CD4-positive, alpha-beta T cell treated with Interleukin-21 for 1 hour (primary cell): ENCODE measurements around the gene LSM10.

Experiments
- DNase-seq: peaks from one replicate; pipeline ENCODE4 v3.0.0-alpha.2; 2020

LSM10 gene

DNA sequence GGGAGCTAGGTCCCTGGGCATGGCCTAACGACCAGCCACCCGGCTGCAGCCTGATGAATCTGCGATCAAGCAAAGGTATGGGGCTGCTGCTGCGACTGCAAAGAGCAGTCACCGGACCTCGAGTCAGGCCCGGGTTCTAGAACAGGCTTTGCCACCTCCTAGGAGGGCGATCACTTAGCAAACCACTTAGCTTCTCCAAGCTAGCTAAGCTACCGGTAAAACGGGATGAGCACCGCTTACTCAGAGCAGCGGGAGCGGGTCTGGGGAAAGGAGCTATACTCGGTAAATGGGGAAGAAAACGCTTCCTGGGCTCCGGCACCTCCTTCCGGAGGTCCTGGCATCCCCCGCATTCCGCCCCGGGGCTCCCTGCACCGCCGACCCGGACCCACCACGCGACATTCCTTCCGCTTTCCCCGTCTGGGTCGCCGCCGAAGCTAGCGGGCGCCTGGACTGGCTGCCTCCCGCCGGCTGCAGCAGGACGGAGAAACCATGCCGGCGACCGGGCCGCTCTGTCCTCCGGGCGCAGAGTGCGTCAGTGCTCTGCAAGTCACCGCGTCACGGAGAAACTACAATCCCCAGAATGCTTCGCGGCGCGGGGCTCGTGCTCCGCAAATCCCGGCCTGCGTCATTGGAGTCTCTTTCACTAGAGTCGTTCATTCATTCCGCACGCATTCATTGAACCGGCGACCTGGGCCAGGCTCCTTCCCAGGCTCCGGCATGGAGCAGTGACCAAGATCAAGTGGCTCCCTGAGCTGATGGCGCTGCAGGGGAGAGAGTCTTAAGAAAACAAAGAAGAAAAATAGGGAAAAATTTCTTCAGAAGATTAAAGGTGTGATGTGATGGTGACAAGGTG, at the start of gene LSM10:
Gene LSM10, minus strand, starts transcription at position 531 of the 853 bp plus-strand sequence. CDS start 3,779 bp downstream, outside the sequence.
- DNase-seq = peak; percentile 92

GRCh38 chr1:36447450-36447849, 49.7 kb upstream of the LSM10 start:
- no peak for DNase-seq

DNA sequence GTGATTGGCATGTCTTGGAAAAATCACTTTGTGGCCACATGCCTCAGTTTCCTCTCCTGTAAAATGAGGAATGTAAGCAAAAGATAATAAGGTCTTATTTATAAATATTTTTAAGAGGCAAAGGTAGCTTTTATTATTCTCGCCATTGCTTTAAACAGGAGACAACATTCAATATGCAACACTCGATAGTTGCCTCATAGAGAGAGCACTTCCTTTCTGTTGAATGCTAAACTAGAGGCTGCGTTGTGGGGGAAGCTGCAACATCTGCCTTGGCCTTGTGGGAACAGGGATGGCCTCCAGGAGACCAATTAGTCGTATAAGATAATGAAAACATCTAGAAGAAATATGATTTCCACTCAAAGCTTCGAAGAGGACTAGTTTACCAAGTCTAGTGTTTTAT, 49.0 kb upstream of the LSM10 start:
- DNase-seq = no peak

DNA sequence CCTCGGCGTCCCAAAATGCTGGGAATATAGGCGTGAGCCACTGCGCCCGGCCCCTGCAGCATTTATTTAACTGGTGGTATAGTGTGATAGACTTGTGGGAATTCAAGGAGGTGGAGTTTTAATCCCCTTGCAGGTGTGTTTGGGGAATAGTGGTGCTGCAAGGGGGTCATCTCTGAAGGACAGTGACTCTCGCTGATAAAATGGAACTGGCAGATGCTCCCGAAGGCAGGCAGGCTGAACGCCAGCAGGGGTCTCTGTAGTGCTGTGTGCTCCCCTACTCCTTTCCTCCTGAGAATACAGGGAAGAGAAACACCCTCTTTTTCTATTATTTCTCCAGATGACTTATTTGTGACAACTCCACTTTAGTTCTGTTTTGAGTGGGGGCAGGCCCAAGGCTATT, 48.6 kb upstream of the LSM10 start:
- no peak for DNase-seq

DNA sequence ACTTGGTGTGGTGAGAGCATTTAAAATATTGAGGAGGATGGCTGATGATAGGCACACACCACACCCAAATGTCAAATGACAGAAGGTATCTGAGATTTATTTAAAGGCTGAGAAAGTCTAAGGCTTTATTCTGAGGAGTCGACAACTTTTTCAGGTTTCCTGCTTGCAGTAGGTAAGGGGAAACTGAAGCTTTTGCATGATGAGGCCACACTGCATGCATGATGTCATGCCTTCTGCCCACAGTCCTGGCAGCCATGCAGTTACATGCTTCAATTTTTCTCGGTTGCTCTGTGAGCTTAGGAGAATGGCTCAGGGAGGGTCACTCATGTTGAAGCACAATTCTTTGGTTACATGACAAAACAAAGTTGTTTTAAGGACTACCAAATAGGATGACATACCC, 45.6 kb upstream of the LSM10 start:
- DNase-seq = no peak

DNA sequence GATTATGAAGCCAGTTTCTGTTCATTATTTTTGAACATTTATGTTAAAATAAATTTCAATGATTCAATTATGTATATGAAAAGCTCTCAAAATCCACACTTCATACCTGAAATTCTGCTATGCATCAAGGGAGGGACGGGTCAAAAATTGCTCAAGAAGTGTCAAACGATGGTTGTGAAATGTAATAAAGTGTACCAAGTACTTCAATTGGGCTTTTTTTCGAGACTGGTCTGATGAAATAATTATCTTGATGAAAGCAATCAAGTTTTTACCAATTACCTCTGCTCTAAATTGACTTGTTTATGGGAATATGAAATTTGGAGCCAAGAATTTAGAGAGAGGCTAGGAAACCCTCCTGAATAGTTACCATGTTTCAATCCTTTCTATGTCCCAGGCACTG, 44.6 kb upstream of the LSM10 start:
- DNase-seq = no peak

DNA sequence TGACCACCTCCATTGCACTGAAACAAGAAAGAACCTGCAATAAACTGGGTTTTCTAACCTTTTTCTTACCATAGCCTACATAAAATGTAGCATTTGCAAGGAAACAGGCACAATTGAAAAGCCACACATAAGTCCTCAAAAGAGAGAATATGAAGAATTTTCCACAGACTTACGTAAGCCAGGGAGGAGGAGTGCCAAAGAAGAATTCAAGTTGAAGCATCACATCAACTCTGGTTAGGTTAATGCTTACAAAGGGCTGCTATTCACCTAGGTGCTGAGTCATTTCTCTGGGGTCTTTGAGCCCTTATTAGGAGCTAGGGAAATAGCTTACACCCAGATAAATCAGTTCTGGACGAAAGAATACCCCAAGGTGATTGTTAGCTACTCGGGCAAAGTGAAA, 42.9 kb upstream of the LSM10 start:
- no peak for DNase-seq

- no peak for DNase-seq
Measured at GRCh38 chr1:36440044-36440443, 42.3 kb upstream of the LSM10 start.

DNA sequence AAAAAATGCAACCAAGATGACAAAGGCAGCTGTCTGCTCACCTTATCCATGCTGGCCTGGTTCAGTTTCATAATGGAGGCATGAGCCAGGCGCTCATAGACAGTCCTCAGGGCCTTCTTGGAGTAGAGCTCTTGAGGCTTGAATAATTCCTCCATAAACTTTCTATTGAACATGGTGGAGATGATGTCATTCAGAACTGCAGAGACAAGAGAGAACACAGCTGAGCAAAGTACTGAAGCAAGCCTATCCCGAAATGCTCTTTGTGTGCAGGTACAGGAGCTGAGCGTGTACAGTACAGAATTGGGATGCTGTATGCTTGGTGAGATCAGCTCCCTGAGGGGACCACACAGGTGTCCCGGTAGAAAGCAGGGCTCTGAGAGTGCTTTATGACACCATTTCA, 41.0 kb upstream of the LSM10 start:
- DNase-seq = no peak

GRCh38 chr1:36436821-36437220, 39.1 kb upstream of the LSM10 start:
- no peak for DNase-seq

DNA sequence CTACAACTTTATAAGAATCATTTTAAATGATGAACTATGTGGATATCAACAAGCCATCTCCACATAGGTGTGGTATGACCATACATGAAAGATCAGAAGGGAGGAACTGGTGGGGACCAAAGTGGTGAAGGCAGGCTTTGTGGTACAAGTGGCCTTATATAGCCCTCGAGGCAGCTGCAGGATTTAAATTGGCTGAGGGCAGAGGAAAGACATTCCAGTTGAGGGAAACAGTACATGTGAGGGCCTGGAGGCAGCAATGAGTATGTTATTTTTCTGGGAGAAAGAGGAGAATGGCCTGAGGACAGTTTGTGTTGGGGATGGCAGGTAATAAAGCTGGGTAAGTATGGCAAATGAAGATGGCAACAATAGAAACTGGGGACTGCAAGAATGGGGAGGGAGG, 35.4 kb upstream of the LSM10 start:
- no peak for DNase-seq

- DNase-seq = no peak
Measured at GRCh38 chr1:36432616-36433015, 34.9 kb upstream of the LSM10 start.

DNA sequence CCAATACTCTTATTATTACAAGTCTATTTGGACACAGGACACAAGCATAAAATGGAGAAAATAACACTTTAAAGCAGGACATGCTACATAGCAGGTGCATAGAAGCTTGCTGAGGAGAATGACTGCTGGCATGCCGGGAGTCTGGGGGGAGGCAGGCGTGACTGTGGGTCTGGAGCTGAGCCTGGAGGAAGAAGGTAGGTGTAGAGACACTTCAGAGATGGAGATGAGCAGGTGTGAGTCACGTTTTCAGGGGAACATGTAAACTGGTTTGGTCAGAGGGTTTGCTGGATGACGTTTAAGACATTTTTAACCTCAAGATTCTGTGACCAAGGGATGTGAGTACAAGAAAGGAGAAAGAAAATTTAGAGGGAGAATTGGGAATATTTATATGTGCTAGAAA, 28.1 kb upstream of the LSM10 start:
- no peak for DNase-seq

- DNase-seq = no peak
Measured at GRCh38 chr1:36421649-36422048, 23.9 kb upstream of the LSM10 start.

DNA sequence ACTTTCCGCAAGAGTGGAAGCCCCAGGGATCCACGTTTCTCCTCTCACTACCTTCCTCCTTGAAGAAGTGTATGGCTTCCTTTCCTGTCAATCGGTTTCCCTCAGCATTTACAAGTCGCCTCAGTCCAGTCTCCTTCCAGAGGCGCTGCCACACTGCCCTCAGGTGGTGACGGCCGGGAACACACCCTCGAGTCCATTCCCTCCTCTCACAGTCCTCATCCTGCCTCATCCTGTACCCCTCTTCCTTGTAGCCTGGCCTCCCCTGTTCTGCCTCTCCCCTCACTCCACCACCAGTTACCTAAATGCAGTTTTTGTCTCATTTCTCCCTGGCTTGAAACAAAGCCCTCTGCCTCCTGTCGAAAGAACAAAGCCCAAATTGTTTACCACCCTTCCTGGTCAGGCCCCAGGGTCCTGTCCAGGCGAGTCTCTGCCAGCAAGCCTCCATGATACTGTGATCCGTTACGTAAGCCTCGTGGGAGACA, 23.2 kb upstream of the LSM10 start:
- peak; percentile 88 for DNase-seq

DNA sequence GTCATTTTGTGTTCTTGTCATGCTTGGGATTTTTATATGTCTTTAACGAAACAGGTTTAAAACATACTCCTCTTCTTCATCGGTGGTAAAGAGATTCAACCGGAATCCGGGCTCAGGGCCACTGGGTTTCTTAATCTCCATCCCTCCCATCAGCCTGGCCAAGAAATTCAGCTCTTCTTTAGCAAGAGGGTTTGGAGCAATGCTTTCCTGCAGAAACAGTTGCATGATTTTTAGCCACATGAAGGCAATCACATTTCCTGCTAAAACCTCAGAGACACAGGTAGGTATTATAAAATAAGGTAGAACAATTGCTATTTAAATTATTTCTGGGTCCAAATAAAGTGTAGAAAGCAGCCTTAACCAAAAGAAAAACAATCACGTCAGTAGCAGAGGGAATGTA, 22.7 kb upstream of the LSM10 start:
- no peak for DNase-seq

- no peak for DNase-seq
Measured at GRCh38 chr1:36419569-36419968, 21.9 kb upstream of the LSM10 start.

DNA sequence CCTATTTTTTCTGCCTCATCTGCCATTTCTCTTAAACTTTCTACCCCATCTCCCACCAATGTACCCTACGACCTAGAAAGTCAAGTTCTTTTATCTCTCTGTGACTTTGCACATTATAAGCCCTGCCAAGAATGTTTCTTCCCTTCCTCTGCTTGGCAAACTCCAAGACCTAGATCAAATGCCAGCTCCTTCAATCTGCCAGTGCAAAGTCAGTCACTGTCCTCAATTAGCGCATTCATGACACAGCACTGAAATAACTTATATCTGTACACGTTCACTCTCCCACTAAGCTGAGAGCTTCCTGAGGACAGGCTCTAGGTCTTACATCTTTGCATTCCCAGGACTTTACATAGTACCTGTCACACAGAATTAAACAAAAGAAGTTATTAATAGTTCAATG, 21.4 kb upstream of the LSM10 start:
- DNase-seq = no peak

DNA sequence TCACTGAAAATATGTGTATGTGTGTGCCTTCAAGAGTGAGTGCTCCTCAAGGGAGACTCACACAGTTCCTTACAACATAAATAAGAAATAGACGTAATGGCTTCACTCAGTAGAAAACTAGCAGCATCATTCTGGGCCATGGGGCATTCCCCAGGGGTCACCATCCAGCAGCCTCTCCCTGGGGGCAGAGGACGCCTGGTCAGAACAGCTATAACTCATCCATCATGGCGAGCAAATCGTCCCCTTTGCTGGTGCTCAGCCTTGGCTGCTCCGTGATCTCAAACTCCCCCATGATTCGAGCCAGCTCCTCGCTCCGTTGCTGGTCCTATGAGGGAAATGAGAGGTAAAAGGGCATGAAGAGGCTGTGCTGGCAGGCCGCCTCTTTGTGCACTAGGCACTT, 20.2 kb upstream of the LSM10 start:
- DNase-seq = no peak

DNA sequence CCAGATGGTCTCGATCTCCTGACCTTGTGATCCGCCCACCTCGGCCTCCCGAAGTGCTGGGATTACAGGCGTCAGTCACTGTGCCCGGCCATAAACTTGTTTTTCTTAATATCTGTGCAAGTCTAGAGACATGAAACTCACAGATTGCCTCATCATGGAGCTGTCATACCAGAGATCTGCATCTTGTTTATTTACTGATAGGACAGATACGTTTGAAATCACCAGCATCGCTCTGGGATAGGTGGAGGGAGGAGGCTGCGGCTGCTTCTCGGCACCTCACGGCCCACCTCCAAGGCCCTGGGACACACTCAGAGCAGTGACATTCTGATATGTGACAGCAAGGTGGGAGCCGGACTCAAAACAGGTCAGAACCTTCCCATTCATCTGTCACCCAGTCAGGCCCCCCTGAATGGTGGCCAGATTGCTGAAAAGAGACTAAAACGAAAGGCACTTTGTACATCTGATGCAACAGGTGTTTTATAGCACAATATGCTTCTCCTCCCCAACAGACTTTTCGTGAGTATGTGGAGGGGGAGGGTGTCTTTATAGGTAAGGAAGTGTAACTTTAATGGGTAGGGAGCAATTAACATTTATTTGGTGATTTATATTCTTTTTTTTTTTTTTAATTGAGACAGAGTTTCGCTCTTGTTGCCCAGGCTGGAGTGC, 18.1 kb upstream of the LSM10 start:
- no peak for DNase-seq

- DNase-seq = no peak
Measured at GRCh38 chr1:36414384-36414783, 16.7 kb upstream of the LSM10 start.

DNA sequence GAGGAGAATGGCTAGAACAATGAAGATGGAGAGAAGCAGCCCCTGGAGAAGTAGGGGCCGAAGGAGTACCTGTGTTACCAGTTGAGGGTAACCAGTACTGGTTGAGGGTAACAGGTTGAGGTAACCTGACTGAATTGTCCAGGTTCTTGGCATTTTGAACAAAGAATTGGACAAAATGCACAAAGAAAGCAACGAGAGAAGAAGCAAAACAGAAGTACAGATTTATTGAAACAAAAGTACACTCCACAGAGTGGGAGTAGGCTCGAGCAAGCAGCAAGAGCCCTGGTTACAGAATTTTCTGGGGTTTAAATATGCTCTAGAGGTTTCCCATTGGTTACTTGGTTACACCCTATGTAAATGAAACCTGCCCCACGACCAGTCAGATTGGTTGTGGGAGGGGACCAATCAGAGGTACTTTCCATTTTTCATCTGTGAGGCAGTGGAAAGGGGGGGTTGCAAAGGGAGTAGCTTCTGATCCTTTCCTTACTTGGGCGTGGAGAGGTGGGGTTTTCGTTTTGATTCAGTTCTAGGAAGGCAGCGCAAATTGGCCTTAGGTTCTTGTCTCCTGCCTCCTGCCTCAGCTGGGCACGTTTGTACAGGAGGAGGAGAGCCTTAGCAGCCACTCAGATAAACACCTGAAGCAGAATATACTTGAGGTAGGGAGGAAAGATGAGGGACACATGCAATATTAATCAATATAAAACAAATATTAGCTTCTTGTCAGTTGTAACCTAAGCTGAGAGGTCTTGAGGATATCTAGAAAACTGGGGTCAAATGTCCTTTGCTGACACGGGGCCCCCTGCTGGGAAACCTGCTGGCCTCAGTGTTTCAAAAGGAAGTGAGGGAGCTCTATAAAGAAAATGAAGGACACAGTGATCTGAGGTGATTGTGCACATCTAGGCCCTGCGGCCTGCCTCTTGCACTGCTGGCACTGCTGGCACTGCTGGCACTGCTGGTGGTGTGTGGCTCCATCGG, 14.3 kb upstream of the LSM10 start:
- peak; percentile 66 for DNase-seq

- DNase-seq = no peak
Measured at GRCh38 chr1:36408479-36408878, 10.8 kb upstream of the LSM10 start.
